ENCODE measurements around the gene HIKESHI. TPM values are rescaled to one million over a fixed set of nuclear protein-coding genes. Genes with fewer than 3 reads are reported as not detected.

The HIKESHI gene
- total and polyA plus RNA-seq, 2 of the 8 experiments (the other 6 are each of a cell fraction or from before 2014, with no cell fraction given): 65.4 to 90.2 TPM

DNA sequence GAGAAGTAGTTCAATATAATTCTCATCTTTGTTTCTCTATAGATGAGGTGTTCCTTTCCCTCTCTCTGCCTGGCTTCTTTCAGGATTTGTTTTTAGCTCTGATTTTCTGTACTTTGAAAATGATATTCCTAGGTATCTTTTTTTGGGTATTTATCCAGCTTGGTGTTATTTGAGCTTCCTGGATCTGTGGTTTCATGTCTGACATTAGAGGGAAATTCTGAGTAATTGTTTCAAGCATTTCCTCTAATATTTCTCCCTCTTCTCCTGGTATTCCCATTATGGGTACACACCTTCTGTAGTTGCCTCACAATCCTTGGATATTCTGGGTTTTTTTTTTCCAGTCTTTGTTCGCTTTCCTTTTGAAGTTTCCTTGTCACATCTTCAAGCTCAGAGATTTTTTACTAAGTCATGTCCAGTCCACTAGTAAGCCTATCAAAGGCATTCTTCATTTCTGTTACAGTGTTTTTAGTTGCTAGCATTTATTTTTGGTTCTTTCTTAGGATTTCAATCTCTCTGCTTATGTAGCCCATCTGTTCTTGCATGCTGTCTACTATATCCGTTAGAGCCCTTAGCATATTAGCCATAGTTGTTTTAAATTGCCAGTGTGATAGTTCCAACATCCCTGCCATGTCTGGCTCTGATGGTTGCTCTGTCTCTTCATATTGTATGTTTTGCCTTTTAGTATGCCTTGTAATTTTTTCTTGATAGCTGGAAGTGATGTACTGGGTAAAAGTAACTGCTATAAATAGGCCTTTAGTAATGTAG lies 78.4 kb downstream of the HIKESHI start:
- Histone ChIP-seq H3K4me3 (ENCODE audit: extremely low read depth in 1 of 4, insufficient read depth in 2 of 4, low read depth in 3 of 4, low read length in 4 of 4) (no peak overlapping the region), H3K18ac (ENCODE audit: extremely low read depth, low read length) (no peak overlapping the region), H3K36me3 (ENCODE audit: control insufficient read depth in 2 of 4, insufficient read depth in 4 of 4, low read length in 3 of 4) (no peaks in the 10 kb centered on the region), H2BK20ac (ENCODE audit: low read length) (no peak overlapping the region), H3K9ac (replicated peaks in 1 of 4; ENCODE audit: extremely low read depth in 1 of 4, low read depth in 3 of 4, low read length in 3 of 4) (no peak overlapping the region), H3K9me3 (ENCODE audit: insufficient read depth in 2 of 2, low read depth in 1 of 2, low read length in 1 of 2) (no peaks in the 10 kb centered on the region), H4K5ac (ENCODE audit: insufficient read length, low read depth, low read length) (no peak overlapping the region), H2AFZ (ENCODE audit: low read length) (no peak overlapping the region), H3K79me2 (ENCODE audit: control insufficient read depth in 1 of 2, insufficient read depth in 2 of 2, low read length in 2 of 2) (no peaks in the 10 kb centered on the region), H4K20me1 (replicated peaks in 1 of 2; ENCODE audit: control insufficient read depth in 1 of 2, insufficient read depth in 2 of 2, low read length in 2 of 2) (no peaks in the 10 kb centered on the region), H3K4me1 (replicated peaks in 1 of 4; ENCODE audit: control insufficient read depth in 3 of 4, insufficient read depth in 4 of 4, low read length in 3 of 4) (no peaks in the 10 kb centered on the region), H2BK120ac (replicated peaks; ENCODE audit: low read depth, low read length) (no peak overlapping the region), H3K56ac (replicated peaks; ENCODE audit: insufficient read length, low read depth, low read length) (no peak overlapping the region), H3K23me2 (ENCODE audit: low read depth, low read length) (no peaks in the 10 kb centered on the region; the same call in 1 of the 2 replicates), H3K4ac (replicated peaks; ENCODE audit: insufficient read length, low read depth, low read length) (no peak overlapping the region), H2BK12ac (ENCODE audit: low read depth, low read length) (no peak overlapping the region), H3K23ac (ENCODE audit: insufficient read length) (no peak overlapping the region), H3K14ac (ENCODE audit: insufficient read length) (no peak overlapping the region), H4K91ac (replicated peaks; ENCODE audit: insufficient read length, low read length) (no peak overlapping the region), H2AK5ac (ENCODE audit: low read depth, low read length) (no peak overlapping the region), H3K4me2 (ENCODE audit: insufficient read depth in 1 of 2, low read depth in 2 of 2, low read length in 2 of 2) (no peak overlapping the region), H3K27ac (ENCODE audit: low read depth, low read length) (no peak overlapping the region), H3K27me3 (replicated peaks in 1 of 4; ENCODE audit: control insufficient read depth in 3 of 4, extremely low read depth in 1 of 4, insufficient read depth in 3 of 4, low read length in 3 of 4) (no peaks in the 10 kb centered on the region), H2BK15ac (ENCODE audit: low read length) (no peak overlapping the region), H2BK5ac (ENCODE audit: low read depth, low read length) (no peak overlapping the region), H3K79me1 (ENCODE audit: low read depth, low read length) (no peaks in the 10 kb centered on the region), H4K8ac (ENCODE audit: extremely low read depth, insufficient read depth, low read length) (no peak overlapping the region)
- TF ChIP-seq, protein P1, sequence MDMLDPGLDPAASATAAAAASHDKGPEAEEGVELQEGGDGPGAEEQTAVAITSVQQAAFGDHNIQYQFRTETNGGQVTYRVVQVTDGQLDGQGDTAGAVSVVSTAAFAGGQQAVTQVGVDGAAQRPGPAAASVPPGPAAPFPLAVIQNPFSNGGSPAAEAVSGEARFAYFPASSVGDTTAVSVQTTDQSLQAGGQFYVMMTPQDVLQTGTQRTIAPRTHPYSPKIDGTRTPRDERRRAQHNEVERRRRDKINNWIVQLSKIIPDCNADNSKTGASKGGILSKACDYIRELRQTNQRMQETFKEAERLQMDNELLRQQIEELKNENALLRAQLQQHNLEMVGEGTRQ (IDR thresholded peaks at IDR 0.05; ENCODE audit: low read length): no peak
- TF ChIP-seq, protein P2, sequence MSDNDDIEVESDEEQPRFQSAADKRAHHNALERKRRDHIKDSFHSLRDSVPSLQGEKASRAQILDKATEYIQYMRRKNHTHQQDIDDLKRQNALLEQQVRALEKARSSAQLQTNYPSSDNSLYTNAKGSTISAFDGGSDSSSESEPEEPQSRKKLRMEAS (IDR thresholded peaks at IDR 0.05): no peak
- TF ChIP-seq, protein P3, sequence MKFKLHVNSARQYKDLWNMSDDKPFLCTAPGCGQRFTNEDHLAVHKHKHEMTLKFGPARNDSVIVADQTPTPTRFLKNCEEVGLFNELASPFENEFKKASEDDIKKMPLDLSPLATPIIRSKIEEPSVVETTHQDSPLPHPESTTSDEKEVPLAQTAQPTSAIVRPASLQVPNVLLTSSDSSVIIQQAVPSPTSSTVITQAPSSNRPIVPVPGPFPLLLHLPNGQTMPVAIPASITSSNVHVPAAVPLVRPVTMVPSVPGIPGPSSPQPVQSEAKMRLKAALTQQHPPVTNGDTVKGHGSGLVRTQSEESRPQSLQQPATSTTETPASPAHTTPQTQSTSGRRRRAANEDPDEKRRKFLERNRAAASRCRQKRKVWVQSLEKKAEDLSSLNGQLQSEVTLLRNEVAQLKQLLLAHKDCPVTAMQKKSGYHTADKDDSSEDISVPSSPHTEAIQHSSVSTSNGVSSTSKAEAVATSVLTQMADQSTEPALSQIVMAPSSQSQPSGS (IDR thresholded peaks at IDR 0.05; ENCODE audit: low read length): no peak
- TF ChIP-seq ASH2L (IDR thresholded peaks at IDR 0.05; ENCODE audit: low read length): no peak
- no peak for TF ChIP-seq POLR2A (IDR thresholded peaks at IDR 0.05; ENCODE audit: control extremely low read depth in 1 of 2, low read depth in 2 of 2, low read length in 2 of 2)
- ChIA-PET POLR2A (ENCODE audit: partially characterized antibody) (no interaction called here), CTCF (ENCODE audit: partially characterized antibody) (no interaction called here)
- FAIRE-seq (no peak), DNase-seq (ENCODE audit: low read depth in 1 of 2, low spot score in 2 of 2) (no peak)
- 82% methylated on average over 2 of the region's 2 CpGs; no CpG with 5 or more reads in 1 of the 2 experiments for WGBS, 2 experiments (ENCODE audit: extremely low coverage in 1 of 2, insufficient coverage in 1 of 2, insufficient read length in 1 of 2, insufficient replicate concordance in 2 of 2, low coverage in 1 of 2, low lambda C conversion rate in 2 of 2, missing lambda C conversion rate in 1 of 2)
